K562 (cell line): ENCODE results near the gene BBLN. TPM values are rescaled to one million over a fixed set of nuclear protein-coding genes. Genes with fewer than 3 reads are reported as not detected.
A peak's percentile ranks its signal among the peaks of the same experiment; 100 is the strongest.

Experiments
- CHD7 ChIP-seq: fragments of 200-600 bp; sonication (generic); IDR thresholded peaks from one replicate; pipeline ENCODE4 v1.6.1; 2012; ENCODE audit warnings: mild to moderate bottlenecking, low read depth, low read length, inconsistent platforms
- ELK3 ChIP-seq: fragments of 450-650 bp; formaldehyde crosslinking; IDR thresholded peaks from 2 replicates; pipeline ENCODE4 v1.4.0; 2020; ENCODE audit warnings: mild to moderate bottlenecking
- FOSL1 ChIP-seq: fragments of 200-800 bp; sonication (Bioruptor generic); conservative IDR thresholded peaks from 2 replicates; pipeline ENCODE4 v1.6.1; 2016; ENCODE audit warnings: missing genetic modification characterization, missing compliant biosample characterization
- MCM5 ChIP-seq: fragments of 450-650 bp; IDR thresholded peaks from 2 replicates; pipeline ENCODE4 v1.6.1; 2016; ENCODE audit warnings: low read depth
- NEUROD1 ChIP-seq: fragments of 150-350 bp; IDR thresholded peaks from 2 replicates; pipeline ENCODE4 v1.6.1; 2014; ENCODE audit warnings: borderline replicate concordance, low read length, low read depth; ENCODE audit not compliant: partially characterized antibody
- SRSF3 ChIP-seq: fragments of 200-400 bp; formaldehyde crosslinking; IDR thresholded peaks from 2 replicates; pipeline ENCODE4 v1.6.1; 2016; ENCODE audit warnings: mild to moderate bottlenecking, low read length, moderate library complexity; ENCODE audit not compliant: insufficient read depth
- TGIF2 ChIP-seq: sonication (generic); formaldehyde crosslinking; IDR thresholded peaks from 2 replicates; pipeline ENCODE4 v1.8.1; 2022; ENCODE audit warnings: mild to moderate bottlenecking, missing genetic modification reagents, moderate library complexity
- ZNF253 ChIP-seq: fragments of 250-450 bp; sonication (Bioruptor Pico); conservative IDR thresholded peaks from 2 replicates; pipeline ENCODE4 v1.6.1; 2021; ENCODE audit warnings: mild to moderate bottlenecking
- polyA plus RNA-seq, 8 experiments: library from polyadenylated mRNA; depleted of rRNA in 4 of 8; stranded (reverse) in 5 of 8; unstranded in 3 of 8; fragments of >200 nt; fragmentation: Nextera tagmentation in 2 of 8; fragmentation: Illumina TruSeq in 1 of 8; extraction: Ambion mirVana in 2 of 8; extraction: Trizol in 1 of 8; gene quantifications; 2 replicates each; pipeline versions ENCODE4 v1.2.1 to v1.2.3, GENCODE V29; 2011 to 2014; ENCODE audit warnings: inconsistent platforms in 1 of 8, missing spikeins in 1 of 8
- total RNA-seq, 7 experiments: library from RNA; depleted of rRNA in 6 of 7; stranded (reverse); fragments of >200 nt in 6 of 7; fragmentation: Illumina TruSeq in 2 of 7; extraction: Trizol in 2 of 7; gene quantifications; 2 replicates each; pipeline versions ENCODE4 v1.2.1 to v1.2.3, GENCODE V29; 2011 to 2021; ENCODE audit warnings: low replicate concordance in 1 of 7
- TF ChIP-seq, protein P1 (sequence below): sonication (generic); formaldehyde crosslinking; IDR thresholded peaks from 2 replicates; pipeline ENCODE4 v1.8.1; 2023; ENCODE audit warnings: missing genetic modification reagents, mild to moderate bottlenecking, borderline replicate concordance

BBLN gene
- total and polyA plus RNA-seq, 9 of the 15 experiments (the other 6 are each of a cell fraction or from before 2014, with no cell fraction given): 4.2 to 331 (median 87.1) TPM

GRCh38 chr9:128127990-128128835, 31.9 kb upstream of the BBLN start (continued):
- TF ChIP-seq CHD7 (no peak), ZNF253 (no peak), NEUROD1 (peak; percentile 78), FOSL1 (no peak; the same call in 1 of the 2 replicates), ELK3 (no peak), MCM5 (no peak), SRSF3 (no peak), TGIF2 (CRISPR knock-in tag) (no peak)
- TF ChIP-seq, protein P1, sequence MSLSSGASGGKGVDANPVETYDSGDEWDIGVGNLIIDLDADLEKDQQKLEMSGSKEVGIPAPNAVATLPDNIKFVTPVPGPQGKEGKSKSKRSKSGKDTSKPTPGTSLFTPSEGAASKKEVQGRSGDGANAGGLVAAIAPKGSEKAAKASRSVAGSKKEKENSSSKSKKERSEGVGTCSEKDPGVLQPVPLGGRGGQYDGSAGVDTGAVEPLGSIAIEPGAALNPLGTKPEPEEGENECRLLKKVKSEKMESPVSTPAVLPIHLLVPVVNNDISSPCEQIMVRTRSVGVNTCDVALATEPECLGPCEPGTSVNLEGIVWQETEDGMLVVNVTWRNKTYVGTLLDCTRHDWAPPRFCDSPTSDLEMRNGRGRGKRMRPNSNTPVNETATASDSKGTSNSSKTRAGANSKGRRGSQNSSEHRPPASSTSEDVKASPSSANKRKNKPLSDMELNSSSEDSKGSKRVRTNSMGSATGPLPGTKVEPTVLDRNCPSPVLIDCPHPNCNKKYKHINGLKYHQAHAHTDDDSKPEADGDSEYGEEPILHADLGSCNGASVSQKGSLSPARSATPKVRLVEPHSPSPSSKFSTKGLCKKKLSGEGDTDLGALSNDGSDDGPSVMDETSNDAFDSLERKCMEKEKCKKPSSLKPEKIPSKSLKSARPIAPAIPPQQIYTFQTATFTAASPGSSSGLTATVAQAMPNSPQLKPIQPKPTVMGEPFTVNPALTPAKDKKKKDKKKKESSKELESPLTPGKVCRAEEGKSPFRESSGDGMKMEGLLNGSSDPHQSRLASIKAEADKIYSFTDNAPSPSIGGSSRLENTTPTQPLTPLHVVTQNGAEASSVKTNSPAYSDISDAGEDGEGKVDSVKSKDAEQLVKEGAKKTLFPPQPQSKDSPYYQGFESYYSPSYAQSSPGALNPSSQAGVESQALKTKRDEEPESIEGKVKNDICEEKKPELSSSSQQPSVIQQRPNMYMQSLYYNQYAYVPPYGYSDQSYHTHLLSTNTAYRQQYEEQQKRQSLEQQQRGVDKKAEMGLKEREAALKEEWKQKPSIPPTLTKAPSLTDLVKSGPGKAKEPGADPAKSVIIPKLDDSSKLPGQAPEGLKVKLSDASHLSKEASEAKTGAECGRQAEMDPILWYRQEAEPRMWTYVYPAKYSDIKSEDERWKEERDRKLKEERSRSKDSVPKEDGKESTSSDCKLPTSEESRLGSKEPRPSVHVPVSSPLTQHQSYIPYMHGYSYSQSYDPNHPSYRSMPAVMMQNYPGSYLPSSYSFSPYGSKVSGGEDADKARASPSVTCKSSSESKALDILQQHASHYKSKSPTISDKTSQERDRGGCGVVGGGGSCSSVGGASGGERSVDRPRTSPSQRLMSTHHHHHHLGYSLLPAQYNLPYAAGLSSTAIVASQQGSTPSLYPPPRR (CRISPR knock-in tag): no peak
